ENCODE data around the gene ZNF503.

DNA sequence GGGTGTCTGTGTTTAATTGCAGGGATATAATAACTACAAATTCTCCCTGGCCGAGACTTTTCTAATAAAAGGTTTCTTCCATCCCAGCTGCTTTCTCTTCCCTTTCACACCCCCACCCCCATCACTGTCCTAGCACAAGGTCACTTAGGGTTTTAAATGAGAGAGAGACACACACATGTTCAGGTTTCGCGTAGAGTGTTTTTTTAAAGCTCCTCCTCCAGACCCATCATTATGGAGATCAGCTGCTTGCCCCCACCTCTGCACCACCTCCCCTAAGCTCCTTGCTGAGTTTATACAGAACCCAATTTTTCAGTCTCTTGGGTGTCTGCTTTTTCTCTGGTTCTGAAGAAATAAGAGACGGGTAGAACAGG, 48.5 kb upstream of the ZNF503 start:
- TF ChIP-seq, protein P1, sequence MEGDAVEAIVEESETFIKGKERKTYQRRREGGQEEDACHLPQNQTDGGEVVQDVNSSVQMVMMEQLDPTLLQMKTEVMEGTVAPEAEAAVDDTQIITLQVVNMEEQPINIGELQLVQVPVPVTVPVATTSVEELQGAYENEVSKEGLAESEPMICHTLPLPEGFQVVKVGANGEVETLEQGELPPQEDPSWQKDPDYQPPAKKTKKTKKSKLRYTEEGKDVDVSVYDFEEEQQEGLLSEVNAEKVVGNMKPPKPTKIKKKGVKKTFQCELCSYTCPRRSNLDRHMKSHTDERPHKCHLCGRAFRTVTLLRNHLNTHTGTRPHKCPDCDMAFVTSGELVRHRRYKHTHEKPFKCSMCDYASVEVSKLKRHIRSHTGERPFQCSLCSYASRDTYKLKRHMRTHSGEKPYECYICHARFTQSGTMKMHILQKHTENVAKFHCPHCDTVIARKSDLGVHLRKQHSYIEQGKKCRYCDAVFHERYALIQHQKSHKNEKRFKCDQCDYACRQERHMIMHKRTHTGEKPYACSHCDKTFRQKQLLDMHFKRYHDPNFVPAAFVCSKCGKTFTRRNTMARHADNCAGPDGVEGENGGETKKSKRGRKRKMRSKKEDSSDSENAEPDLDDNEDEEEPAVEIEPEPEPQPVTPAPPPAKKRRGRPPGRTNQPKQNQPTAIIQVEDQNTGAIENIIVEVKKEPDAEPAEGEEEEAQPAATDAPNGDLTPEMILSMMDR (IDR thresholded peaks at IDR 0.05), result no peak
- no peak for TF ChIP-seq POLR2A (IDR thresholded peaks at IDR 0.05)

Measured in uterus (tissue), 2 donors.